HG03159 (cell line): Measurements from ENCODE around the gene BPI.
"Not testable (repeated sequence)": the region's sequence is repeated elsewhere in the genome, so short reads cannot be mapped to it uniquely, and the experiment has no call there.

Source experiments
- ATAC-seq: cut with Tn5 transposase; IDR thresholded peaks from one replicate; pipeline ENCODE4 v1.9.1; 2021; ENCODE audit warnings: mild to moderate bottlenecking, moderate library complexity; ENCODE audit not compliant: unreplicated experiment

Gene BPI

GRCh38 chr20:38355161-38356012 is 51.4 kb downstream of the BPI start:
- ATAC-seq, result no peak

- ATAC-seq, result no peak
These were observed 53.8 kb downstream of the BPI start for GRCh38 chr20:38357653-38358207.

GRCh38 chr20:38358556-38358955 is 54.6 kb downstream of the BPI start:
- ATAC-seq, result no peak

GRCh38 chr20:38363004-38363747 is 59.2 kb downstream of the BPI start:
- no peak for ATAC-seq

GRCh38 chr20:38369389-38369788 is 65.4 kb downstream of the BPI start:
- no peak for ATAC-seq

- no peak for ATAC-seq
These were observed 68.8 kb downstream of the BPI start for GRCh38 chr20:38372806-38373205.

- ATAC-seq, result no peak
These were observed 69.4 kb downstream of the BPI start for GRCh38 chr20:38373231-38373867.

- ATAC-seq, result no peak
These were observed 69.9 kb downstream of the BPI start for GRCh38 chr20:38373898-38374297.

- no peak for ATAC-seq
These were observed 73.2 kb downstream of the BPI start for GRCh38 chr20:38377039-38377685.

GRCh38 chr20:38377838-38378237 is 73.9 kb downstream of the BPI start:
- ATAC-seq, result not testable (repeated sequence)

GRCh38 chr20:38383147-38383546 is 79.2 kb downstream of the BPI start:
- ATAC-seq, result no peak

GRCh38 chr20:38386004-38386403 is 82.0 kb downstream of the BPI start:
- no peak for ATAC-seq

GRCh38 chr20:38386851-38387250 is 82.9 kb downstream of the BPI start:
- no peak for ATAC-seq
